SK-N-SH treated with all-trans-retinoic acid at 6 μM for 48 hours (cell line): ENCODE results near the gene HNRNPUL1.
A peak's percentile ranks its signal among the peaks of the same experiment; 100 is the strongest.

Experiments used
- ATAC-seq: fragments of 200-7000 bp; cut with Tn5 transposase; 3 replicates; pipeline ENCODE4 v1.9.1; 2020; ENCODE audit warnings: mild to moderate bottlenecking, moderate library complexity
- ARNTL ChIP-seq: fragments of 450-650 bp; formaldehyde crosslinking; IDR thresholded peaks from 2 replicates; pipeline ENCODE4 v1.5.0; 2020; ENCODE audit warnings: low read depth, mild to moderate bottlenecking, moderate library complexity, borderline replicate concordance
- BACH2 ChIP-seq: fragments of 250-450 bp; sonication (Bioruptor Pico); IDR thresholded peaks from 2 replicates; pipeline ENCODE4 v1.9.0; 2021; ENCODE audit warnings: mild to moderate bottlenecking, borderline replicate concordance
- CREB5 ChIP-seq: fragments of 250-450 bp; sonication (Bioruptor Pico); IDR thresholded peaks from 2 replicates; pipeline ENCODE4 v1.5.1; 2020; ENCODE audit warnings: low read depth, mild to moderate bottlenecking, moderate library complexity
- CSDC2 ChIP-seq: fragments of 250-450 bp; sonication (Bioruptor Pico); IDR thresholded peaks from 2 replicates; pipeline ENCODE4 v1.5.0; 2020; ENCODE audit warnings: mild to moderate bottlenecking, moderate library complexity
- CSRNP3 ChIP-seq: fragments of 250-450 bp; sonication (Bioruptor Pico); IDR thresholded peaks from 2 replicates; pipeline ENCODE4 v1.5.1; 2021; ENCODE audit warnings: mild to moderate bottlenecking, moderate library complexity
- ESRRG ChIP-seq: fragments of 250-450 bp; sonication (Bioruptor Pico); IDR thresholded peaks from 2 replicates; pipeline ENCODE4 v1.6.1; 2021; ENCODE audit warnings: mild to moderate bottlenecking
- GLIS3 ChIP-seq: fragments of 250-450 bp; sonication (Bioruptor Pico); IDR thresholded peaks from 2 replicates; pipeline ENCODE4 v1.5.0; 2020; ENCODE audit warnings: mild to moderate bottlenecking, moderate library complexity
- ISL1 ChIP-seq: fragments of 250-450 bp; sonication (Bioruptor Pico); IDR thresholded peaks from 2 replicates; pipeline ENCODE4 v2.1.2; 2022; ENCODE audit warnings: mild to moderate bottlenecking, moderate library complexity
- OSR1 ChIP-seq: fragments of 250-450 bp; sonication (Bioruptor Pico); IDR thresholded peaks from 2 replicates; pipeline ENCODE4 v1.8.0; 2022; ENCODE audit warnings: moderate library complexity, mild to moderate bottlenecking, inconsistent platforms
- PATZ1 ChIP-seq: fragments of 250-450 bp; sonication (Bioruptor Pico); IDR thresholded peaks from 2 replicates; pipeline ENCODE4 v1.8.0; 2020; ENCODE audit warnings: mild to moderate bottlenecking, moderate library complexity, borderline replicate concordance
- POU6F1 ChIP-seq: fragments of 250-450 bp; sonication (Bioruptor Pico); IDR thresholded peaks from 2 replicates; pipeline ENCODE4 v1.8.0; 2021; ENCODE audit warnings: low read depth, mild to moderate bottlenecking, moderate library complexity, borderline replicate concordance
- PPARA ChIP-seq: fragments of 250-450 bp; sonication (Bioruptor Pico); IDR thresholded peaks from 2 replicates; pipeline ENCODE4 v1.5.0; 2020; ENCODE audit warnings: mild to moderate bottlenecking, borderline replicate concordance
- RARB ChIP-seq: fragments of 250-450 bp; sonication (Bioruptor Pico); IDR thresholded peaks from 2 replicates; pipeline ENCODE4 v1.8.0; 2021; ENCODE audit warnings: mild to moderate bottlenecking, moderate library complexity
- SNAI2 ChIP-seq: fragments of 250-450 bp; sonication (Bioruptor Pico); IDR thresholded peaks from 2 replicates; pipeline ENCODE4 v1.5.0; 2020; ENCODE audit warnings: mild to moderate bottlenecking, moderate library complexity
- TOX ChIP-seq: fragments of 250-450 bp; sonication (Bioruptor Pico); IDR thresholded peaks from 2 replicates; pipeline ENCODE4 v1.8.0; 2021; ENCODE audit warnings: mild to moderate bottlenecking, moderate library complexity, borderline replicate concordance
- TSHZ2 ChIP-seq: fragments of 250-450 bp; sonication (Bioruptor Pico); IDR thresholded peaks from 2 replicates; pipeline ENCODE4 v1.5.0; 2020; ENCODE audit warnings: mild to moderate bottlenecking, moderate library complexity
- ZC3H10 ChIP-seq: fragments of 250-450 bp; sonication (Bioruptor Pico); IDR thresholded peaks from 2 replicates; pipeline ENCODE4 v1.5.1; 2021; ENCODE audit warnings: mild to moderate bottlenecking, moderate library complexity
- ZFP3 ChIP-seq: fragments of 250-450 bp; sonication (Bioruptor Pico); IDR thresholded peaks from 2 replicates; pipeline ENCODE4 v1.5.0; 2020; ENCODE audit warnings: mild to moderate bottlenecking, moderate library complexity
- ZFP30 ChIP-seq: fragments of 450-650 bp; formaldehyde crosslinking; IDR thresholded peaks from 2 replicates; pipeline ENCODE4 v1.5.0; 2022; ENCODE audit warnings: mild to moderate bottlenecking, moderate library complexity
- ZNF565 ChIP-seq: fragments of 450-650 bp; formaldehyde crosslinking; conservative IDR thresholded peaks from 2 replicates; pipeline ENCODE4 v1.5.0; 2020; ENCODE audit warnings: low read depth, mild to moderate bottlenecking, moderate library complexity
- ZNF70 ChIP-seq: fragments of 450-650 bp; formaldehyde crosslinking; IDR thresholded peaks from 2 replicates; pipeline ENCODE4 v1.5.0; 2020; ENCODE audit warnings: mild to moderate bottlenecking, moderate library complexity
- ZNF8 ChIP-seq: fragments of 450-650 bp; formaldehyde crosslinking; IDR thresholded peaks from 2 replicates; pipeline ENCODE4 v1.5.0; 2020; ENCODE audit warnings: mild to moderate bottlenecking, moderate library complexity

The HNRNPUL1 gene

GRCh38 chr19:41310033-41310831 is 46.1 kb downstream of the HNRNPUL1 start, which contains the start of gene CCDC97:
Gene CCDC97, plus strand, starts transcription at chr19:41310172. Its CDS starts 139 bp downstream, at chr19:41310311.
- TF ChIP-seq ARNTL (CRISPR knock-in tag) (no peak), CSRNP3 (CRISPR knock-in tag) (0 out of 2 replicates have a peak, but pooled peaks have one; percentile 52), TSHZ2 (CRISPR knock-in tag) (no peak; the same call in 1 of the 2 replicates), TOX (no peak), POU6F1 (CRISPR knock-in tag) (peak; percentile 70; the same call in 1 of the 2 replicates), SNAI2 (CRISPR knock-in tag) (no peak), CSDC2 (CRISPR knock-in tag) (no peak), ZNF565 (CRISPR knock-in tag) (no peak), RARB (no peak), ZNF8 (CRISPR knock-in tag) (peak; percentile 38; the same call in 1 of the 2 replicates), ESRRG (CRISPR knock-in tag) (peak; percentile 60; the same call in 1 of the 2 replicates), PPARA (no peak), ZNF70 (CRISPR knock-in tag) (0 out of 2 replicates have a peak, but pooled peaks have one; percentile 4), OSR1 (CRISPR knock-in tag) (no peak), ZFP30 (peak; percentile 39; the same call in 1 of the 2 replicates), PATZ1 (no peak), ZC3H10 (no peak), BACH2 (no peak), ZFP3 (peak; percentile 72; the same call in 1 of the 2 replicates), GLIS3 (CRISPR knock-in tag) (no peak; the same call in 1 of the 2 replicates)
- TF ChIP-seq, all 23 proteins: peak for 7
- peak; percentile 77 for ATAC-seq

GRCh38 chr19:41311072-41311471 is 46.9 kb downstream of the HNRNPUL1 start:
- ATAC-seq, result no peak
- TF ChIP-seq SNAI2 (CRISPR knock-in tag) (no peak), TSHZ2 (CRISPR knock-in tag) (no peak), PATZ1 (no peak), CREB5 (no peak), ZNF70 (CRISPR knock-in tag) (no peak), ZNF8 (CRISPR knock-in tag) (no peak), ISL1 (CRISPR knock-in tag) (no peak), ZFP3 (no peak), BACH2 (no peak), POU6F1 (CRISPR knock-in tag) (no peak), GLIS3 (CRISPR knock-in tag) (no peak), ZC3H10 (no peak), ZNF565 (CRISPR knock-in tag) (no peak), OSR1 (CRISPR knock-in tag) (no peak)
